ENCODE results near the gene AP5Z1.
A peak's percentile ranks its signal among the peaks of the same experiment; 100 is the strongest.

Gene AP5Z1

DNA sequence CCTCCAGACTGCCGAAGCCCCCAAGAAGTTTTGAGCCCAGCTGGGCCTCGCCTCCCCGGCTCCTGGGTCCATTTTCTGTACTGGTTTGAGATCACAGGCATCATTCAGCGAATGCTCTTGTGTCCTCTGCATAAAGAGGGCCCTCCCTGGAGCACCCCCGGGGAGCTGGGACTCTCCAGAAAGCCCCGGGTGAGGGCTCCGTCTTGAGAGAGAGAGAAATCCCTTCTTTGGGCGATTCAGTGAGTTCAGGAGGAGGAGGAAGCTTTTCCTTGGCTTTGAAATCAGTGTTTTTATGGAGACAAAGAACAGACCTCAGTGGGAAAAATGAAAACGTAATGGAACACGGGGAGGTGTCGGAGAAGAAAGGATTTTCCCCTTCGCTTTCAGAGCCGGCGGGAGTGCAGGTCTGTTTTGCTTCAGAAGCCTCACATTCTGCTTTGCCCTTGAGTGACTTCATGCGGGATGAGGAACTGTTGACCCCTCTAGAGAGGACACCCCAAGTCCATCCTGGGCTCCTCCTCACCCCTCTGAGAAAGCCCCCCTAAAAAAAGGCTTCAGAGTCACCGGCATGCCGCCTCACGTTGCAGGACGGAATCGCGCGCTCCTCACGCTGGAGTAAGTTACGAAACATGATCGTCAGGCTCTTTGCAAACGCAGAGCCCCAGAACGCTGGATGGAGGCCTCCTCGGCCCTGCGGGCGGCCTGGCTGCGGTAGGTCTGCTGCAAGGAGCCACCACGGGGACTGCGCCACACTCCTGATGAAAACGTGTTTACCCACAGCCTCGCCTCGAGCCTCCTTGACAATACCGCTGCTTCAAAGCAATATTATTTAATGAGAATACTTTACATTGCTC lies 8.5 kb upstream of the AP5Z1 start:
- no peak for DNase-seq

DNA sequence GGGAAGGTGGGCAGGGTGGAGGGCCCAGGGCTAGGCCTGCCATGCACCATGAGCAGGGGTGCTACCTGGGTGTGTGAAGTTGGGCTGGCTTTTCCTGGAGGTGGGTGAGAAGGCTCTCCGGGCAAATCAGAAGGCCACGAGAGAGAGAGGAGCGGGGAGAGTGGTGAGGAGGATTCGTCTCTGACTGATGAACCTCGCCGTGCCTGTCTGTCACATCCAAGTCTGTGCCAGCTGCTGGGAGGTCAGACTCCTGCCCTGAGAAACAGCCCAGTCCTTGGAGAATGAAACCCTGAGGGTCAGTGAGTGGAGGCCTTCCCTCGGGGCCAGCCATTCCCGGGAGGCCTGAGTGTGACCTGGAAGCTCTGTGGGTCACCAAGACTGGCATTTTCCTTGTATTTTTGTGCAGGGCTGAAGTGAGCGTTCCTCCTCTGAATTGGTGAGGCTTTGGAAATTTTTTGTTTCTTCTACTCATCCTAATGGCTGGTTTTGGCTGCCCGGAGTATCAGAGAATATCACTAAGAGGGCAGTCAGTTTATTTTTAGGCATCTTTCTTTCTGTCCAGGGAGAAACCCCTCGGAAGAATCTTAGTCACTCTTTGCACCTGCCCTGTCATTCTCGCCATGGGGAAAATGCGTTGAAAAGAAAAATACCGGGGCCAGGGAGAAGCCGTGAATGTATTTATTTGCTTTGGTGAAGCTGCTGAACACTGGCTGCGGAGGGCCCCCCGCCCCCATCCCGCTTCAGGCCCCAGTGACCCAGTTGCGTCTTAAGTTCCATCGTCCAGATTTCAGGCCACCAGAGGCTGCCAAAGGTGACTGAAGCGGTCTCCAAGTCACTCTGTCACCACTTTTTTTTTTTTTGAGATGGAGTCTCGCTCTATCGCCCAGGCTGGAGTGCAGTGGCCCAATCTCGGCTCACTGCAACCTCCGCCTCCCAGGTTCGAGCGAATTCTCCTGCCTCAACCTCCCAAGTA lies 6.5 kb upstream of the AP5Z1 start:
- DNase-seq, result no peak

DNA sequence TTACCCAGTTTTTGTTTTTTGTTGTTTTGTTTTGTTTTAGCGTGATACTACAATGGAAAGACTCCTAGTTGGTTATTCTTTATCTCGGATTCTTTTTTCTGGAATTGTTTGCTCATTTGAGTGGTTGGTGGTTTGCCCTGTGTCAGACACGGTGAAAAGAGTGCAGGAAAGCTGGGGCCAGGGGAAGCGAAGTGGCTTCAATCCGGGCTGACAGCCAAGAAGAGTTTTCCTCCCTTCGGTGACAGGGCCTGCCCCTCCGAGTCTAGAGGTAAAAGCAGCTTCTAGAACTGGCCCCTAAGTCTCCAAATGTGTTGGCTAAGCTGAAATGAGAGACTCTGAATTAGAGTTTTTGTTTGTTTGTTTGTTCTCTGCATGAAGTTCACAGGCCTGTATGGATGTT lies 5.7 kb upstream of the AP5Z1 start:
- DNase-seq, result no peak

DNA sequence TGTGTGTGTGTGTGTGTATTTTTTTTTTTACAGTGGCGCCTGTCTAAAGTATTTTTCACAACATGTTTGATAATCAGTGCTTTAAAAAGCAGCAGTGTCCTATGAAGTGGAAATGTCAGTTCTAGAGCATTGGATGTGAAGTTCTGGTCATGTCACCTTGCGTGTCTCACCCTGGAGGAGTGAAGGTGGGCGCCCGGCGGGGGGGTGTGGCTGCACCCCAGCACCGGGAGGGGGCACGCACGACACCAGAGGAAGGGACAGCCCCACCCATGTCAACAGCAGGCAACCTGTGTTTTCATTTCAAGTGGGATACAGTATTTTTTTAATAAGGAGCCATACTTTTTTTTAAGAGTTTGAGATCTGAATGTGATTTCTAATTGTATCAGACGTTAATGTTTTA lies 4.5 kb upstream of the AP5Z1 start:
- DNase-seq, result no peak

DNA sequence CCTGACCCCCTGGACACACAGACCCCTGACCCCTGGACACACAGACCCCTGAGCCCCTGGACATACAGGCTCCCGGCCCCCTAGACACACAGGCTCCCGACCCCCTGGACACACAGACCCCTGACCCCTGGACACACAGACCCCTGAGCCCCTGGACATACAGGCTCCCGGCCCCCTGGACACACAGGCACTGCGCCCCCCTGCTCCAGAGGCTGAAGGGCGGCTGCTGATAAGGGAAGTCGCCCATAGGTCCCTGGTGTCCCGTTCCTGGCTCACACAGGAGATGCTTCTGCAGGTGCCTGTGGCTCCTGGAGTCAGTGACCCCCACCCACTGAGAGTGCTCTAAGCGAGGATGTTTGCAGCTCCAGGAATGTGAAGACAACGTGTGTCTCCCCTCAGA lies 3.7 kb upstream of the AP5Z1 start:
- no peak for DNase-seq

DNA sequence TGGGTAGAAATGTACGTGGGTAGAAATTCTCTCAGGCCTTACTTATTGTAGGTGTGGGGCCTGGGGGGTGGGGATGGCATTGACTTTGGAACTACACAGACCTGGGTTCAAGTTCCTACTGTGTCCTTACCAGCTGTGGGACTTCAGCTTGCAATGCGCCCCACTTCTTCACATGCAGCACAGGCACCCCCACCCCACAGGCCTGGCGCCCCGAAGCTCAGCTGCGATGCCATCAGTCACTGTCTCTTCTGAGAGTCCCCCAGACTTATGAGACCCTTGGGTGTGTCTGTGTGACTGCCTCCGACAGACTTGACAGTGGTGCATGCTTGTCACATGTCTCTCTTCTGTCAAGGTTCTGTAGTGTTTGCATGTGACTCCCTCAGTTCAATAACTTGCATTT lies 3.1 kb upstream of the AP5Z1 start:
- DNase-seq, result no peak

DNA sequence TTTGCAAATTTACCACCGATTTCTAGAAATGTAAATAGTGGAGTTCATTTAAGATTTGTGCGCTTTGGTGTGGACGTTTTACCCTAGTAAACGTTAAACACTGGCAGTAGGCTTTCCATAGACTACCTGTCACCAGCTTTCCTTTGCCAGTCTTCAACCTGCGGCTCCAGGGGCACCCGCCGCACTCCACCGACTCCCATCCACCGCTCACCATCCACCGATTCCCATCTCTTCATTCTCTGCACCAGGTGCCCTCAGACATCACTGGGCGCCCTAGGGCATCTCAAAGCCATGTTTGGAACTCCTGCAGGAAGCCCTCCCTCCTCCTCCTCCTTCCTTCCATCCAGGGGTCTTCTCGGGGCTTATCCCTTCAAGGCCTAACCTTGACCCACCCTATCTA lies 1.4 kb upstream of the AP5Z1 start:
- no peak for DNase-seq

DNA sequence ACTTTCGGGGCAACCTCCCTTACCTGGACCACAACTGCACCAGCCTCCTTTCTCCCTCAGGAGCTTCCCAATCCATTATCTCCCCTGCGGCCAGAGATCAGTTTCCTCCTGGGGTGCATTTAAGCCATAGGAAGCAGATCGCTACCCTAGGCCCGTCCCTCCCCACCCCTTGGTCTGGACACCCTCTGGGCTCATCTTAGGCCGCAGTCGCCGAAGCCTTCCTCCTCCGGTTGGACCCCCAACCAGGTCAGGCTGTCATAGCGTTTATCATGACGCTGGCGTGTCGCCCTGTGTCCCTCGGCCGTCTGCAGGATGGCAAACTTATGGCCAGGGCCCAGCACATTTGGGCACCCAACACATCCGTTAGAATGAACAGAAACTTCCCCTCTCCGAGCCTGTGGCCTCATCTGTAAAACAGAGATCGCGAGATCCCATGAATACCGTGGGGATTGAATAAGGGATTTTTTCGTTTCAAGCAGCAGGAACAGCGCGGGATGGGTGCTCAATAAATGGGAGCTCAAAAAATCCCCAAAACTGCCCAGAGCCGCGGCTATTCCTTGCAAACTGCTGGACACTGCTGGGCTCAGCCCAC lies 669 bp upstream of the AP5Z1 start:
- DNase-seq, result peak; percentile 19 to 28

DNA sequence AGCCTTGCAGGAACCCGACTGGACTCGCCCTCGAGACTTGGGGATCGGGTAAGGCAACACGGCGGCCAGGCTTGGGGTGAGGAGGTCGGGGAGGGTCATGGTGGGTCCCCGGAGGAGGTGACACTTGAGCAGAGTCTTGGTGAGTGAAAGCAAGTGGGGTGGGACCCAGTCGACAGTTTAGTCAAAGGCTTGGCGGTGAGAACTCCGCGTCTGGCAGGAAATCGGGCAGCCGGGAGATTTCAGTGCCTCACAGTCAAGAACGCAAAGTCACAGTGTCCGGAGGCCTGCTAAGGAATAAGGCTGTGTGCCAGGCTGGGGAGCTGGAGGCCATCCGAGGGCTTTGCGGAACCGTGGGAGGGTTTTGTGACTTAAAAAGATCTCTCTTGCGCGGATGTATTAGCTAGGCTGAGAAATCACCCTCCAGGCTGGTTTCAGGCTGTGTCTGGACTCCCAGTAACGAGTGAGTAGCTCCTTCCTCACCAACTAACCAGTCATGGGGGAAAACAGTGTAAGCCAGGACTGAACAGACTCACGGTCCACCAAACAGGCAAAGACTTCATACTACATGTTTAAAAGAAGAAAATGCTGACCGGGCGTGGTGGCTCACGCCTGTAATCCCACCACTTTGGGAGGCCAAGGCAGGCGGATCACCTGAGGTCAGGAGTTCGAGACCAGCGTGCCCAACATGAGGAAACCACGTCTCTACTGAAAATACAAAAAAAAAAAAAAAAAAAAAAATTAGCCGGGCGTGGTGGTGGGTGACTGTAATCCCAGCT lies 613 bp downstream of the AP5Z1 start:
- DNase-seq, result peak; percentile 33 to 56

DNA sequence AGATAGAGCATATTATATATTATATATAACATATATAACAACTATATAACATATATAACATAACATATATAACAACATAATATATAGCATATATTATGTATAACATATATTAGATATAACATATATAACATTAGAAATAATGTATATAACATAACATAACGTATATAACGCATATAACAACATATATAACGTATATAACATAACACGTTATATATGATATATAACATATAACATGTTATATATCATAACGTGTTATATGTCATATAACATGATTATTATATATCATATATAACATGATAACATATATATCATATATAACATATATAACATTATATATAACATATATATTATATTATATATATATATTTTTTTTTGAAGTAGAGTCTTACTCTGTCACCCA lies 3.7 kb downstream of the AP5Z1 start:
- no peak for DNase-seq

DNA sequence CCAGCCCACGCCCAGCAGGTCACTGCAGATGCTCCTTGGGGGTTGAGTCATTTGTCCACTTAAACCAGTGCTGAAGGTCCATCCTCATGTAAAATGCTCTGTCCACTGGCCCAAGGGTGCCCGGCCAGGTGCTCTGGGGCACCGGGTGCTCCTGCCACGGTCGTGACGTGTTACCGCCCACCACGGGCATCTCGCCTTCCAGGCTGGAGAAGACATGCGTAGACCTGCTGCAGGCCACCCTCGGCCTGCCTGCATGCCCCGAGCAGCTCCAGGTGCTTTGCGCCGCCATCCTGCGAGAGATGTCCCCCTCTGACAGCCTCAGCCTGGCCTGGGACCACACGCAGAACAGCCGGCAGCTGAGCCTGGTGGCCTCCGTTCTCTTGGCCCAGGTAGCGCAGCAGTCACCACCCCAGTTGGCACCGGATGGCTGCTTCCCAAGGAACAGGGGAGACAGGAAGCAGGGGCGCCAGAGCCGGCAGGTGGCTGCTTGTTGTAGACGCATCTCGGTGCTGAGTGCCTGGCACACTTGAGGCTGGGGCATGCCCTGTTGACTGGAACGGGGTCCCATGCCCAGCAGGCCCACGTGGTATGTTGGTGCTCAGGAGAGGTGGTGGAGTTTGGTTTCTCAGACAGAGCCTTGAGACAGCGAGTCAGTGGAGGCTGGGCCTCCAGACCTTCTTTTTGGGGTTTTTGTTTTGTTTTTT lies 6.1 kb downstream of the AP5Z1 start:
- no peak for DNase-seq

DNA sequence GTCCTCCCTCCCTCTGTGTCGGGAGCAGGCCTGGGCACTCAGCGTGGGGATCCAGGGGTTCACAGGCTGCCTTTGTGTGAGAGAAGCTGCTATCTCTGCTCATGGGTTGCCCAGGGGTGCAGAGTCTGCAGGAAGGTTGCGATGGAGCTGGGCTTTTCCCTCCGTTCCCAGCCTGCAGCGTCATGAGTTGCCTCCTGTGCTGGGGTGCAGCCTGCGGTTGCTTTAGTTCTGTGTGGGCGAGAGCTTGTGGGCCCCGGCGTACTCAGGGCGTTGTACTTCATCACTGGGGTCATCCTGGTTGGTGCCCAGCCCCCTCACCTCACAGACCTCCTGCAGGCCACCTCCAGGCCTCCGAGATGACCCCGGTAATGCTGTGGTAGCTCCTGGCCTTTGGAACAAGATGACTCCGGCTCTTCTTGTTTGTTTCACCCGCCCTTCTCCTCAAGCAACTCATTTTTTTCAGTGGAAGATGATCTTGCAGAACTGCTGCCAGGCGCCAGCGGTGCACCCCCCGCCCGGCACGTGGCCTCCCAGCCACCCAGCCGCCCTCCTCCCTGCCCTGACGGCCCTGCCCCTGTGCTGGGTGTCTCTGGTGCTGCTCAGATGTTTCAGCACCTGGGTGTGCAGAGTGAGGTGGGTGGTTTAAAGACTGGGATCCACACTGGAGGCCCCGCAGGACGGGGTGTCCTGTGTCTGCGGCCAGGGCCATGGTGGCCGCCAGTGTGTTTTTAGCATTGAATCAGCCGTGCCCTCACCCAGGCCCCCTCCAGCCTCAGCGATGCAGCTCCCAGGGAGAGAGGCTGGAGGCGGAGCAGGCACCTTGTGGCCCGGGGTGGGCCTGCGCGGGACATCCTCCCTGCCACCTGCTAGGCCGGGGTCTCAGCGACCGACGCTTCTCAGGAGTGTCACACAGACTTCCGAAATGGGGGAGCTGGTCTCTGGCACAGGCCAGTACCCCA lies 7.2 kb downstream of the AP5Z1 start:
- no peak for DNase-seq

DNA sequence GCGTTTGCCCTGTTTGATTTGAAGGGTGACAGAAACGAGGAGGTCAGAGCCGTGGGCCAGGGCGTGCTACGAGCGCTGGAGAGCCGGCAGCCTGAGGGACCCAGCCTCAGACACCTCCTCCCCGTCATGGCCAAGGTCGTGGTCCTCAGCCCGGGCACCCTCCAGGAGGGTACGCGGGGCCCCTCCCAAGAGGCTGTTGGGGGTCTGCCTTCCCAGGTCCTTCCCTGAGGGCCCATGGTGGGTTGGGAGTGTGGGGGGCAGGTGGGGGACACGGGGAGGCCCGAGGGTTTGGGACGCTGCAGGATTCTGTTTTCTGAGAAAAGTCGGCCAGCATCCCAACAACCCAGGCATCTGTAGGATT lies 7.8 kb downstream of the AP5Z1 start:
- DNase-seq, result no peak

DNA sequence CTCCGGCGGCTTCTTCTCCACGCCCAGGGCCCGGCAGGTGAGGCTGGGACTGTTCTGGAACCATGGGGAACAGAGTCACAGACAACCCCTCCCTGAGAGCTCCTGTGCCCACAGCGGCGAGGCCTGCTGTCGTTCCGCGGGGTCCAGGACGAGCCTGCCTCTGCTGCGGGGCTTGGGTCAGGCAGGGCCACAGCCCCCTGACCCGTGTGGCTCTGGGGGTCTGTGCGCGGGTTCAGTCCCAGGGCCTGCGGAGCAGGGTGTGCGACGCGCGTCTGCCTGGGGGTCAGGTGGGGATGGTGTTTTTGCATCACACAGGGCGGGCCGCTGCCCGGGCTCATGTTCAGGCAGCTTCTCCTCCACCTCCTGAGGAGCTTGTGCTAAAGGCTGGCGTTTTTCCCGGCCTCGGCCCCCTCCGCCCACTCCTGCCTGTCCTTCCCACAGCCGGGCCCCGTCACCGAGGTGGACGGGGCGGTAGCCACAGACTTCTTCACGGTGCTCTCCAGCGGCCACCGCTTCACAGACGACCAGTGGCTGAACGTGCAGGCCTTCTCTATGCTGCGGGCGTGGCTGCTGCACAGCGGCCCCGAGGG lies 8.4 kb downstream of the AP5Z1 start:
- no peak for DNase-seq

DNA sequence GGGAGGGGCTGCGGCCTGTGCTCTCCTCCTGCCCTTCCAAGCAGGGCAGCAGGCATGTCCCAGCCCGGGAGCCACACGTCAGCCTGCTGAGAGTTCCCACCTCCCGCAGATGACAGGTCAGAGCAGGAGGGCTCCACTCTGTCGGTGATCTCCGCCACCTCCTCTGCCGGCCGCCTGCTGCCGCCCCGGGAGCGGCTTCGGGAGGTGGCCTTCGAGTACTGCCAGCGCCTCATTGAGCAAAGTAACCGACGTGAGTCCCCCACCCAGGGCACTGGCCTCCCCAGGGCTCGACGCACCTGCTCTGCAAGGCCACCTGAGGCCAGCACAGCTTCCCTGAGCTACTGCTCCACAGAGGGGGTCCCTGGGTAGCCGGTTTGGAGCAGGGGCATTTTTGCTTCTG lies 9.4 kb downstream of the AP5Z1 start:
- DNase-seq, result no peak

DNA sequence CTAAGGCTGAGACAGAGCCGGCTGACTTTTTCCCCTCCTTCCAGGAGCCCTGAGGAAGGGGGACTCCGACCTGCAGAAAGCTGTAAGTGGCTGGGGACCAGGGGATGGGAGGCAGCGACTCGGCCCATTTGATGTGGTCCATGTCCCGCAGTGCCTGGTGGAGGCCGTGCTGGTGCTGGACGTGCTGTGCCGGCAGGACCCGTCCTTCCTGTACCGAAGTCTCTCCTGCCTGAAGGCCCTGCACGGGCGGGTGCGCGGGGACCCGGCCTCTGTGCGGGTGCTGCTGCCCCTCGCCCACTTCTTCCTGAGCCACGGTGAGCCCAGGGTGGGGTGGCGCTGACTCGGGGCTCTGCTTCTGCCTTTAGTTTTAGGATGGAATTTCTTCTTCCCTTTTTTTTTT lies 9.9 kb downstream of the AP5Z1 start:
- no peak for DNase-seq

DNA sequence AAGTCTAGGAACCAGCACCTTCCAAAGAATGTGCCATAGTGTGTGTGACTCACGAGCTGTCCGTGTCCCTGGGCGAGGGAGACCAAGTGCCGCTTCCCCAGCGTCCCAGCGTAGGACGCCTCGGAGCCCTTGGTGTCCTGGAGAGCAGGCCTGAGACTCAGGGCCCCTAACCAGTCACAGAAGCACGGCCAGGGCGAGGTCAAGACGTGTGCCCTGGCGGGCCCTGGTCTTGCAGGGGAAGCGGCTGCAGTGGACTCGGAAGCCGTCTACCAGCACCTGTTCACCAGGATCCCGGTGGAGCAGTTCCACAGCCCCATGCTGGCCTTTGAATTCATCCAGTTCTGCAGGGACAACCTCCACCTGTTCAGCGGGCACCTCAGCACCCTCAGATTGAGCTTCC lies 10.6 kb downstream of the AP5Z1 start:
- DNase-seq, result no peak

DNA sequence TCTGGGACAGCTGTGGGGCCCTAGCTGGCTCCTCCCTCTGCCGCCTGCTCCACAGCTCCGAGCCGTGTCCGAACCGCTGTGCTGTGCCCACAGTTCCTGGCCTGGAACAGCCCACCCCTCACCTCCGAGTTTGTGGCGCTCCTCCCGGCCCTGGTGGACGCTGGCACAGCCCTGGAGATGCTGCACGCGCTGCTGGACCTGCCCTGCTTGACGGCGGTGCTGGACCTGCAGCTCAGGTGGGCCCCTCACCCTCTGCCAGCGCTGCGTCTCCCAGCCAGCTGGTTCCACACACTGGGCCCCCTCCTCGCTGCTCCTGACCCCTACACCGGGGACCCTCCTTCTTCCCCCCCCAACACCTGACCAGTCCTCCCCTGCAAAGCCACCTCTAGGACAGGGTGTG lies 12.1 kb downstream of the AP5Z1 start:
- DNase-seq, result no peak

DNA sequence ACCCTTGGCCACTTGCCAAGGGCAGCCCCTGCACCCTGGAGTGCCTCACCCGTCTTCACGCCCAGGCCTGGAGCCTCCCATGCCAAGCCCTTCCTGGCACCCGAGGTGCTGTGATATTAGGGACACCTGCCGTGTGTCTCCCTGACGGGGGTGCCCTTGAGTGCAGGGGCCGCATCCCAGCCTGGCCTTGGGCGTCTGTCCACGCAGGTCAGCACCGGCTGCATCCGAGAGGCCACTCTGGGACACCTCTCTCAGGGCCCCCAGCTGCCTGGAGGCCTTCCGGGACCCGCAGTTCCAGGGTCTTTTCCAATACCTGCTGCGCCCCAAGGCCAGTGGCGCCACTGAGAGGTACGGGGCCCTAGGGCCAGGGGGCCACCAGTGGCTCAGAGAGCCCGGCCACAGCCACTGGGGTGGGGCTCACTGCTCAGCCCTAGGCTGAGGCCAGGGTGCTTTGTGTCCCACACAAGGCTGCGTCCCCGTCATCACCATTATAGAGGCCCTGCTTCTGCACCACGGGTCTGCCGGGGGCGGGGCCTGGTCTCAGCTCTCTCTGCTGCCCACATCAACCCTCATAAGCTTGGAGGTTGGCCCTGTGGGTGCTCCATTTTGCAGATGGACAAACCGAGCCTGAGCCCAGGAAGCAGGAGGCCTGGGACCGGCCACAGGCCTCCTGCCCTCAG lies 12.7 kb downstream of the AP5Z1 start:
- DNase-seq, result no peak

DNA sequence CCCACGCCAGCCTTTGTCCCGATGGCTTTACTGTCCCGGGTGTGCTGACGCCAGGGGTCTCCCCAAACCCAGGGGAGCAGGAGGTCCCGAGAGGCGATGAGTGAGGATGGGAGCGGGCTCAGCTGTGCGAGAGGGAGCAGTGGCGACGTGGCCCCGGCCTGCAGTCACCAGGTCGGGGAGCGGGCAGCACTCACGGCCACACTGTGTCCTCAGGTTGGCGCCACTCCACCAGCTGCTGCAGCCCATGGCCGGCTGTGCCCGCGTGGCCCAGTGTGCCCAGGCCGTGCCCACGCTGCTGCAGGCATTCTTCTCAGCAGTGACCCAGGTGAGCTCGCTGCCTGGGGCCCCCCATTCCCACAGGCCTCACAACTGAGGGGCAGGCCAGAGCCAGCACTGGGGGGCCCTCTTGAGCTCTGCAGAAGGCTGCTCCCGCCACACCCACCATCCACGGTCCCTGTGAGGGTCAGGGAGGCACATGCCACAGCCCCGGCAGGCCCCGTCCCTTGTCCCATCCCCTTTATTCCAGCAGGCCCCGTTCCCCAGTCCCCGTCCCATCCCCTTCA lies 13.3 kb downstream of the AP5Z1 start:
- DNase-seq, result no peak

Data from stimulated activated CD4-positive, alpha-beta T cell treated with anti-CD3 and anti-CD28 coated beads, Interleukin-2, amount 100 ng/mL, for 24 hours (primary cell).